Skeletal muscle satellite cell (primary cell): ENCODE data around the gene RGS12.

Source experiments
- H3K27me3 ChIP-seq: 2 replicates; pipeline ENCODE4 v1.7.0; 2013; ENCODE audit warnings: low read length; ENCODE audit not compliant: control insufficient read depth, insufficient read depth
- H3K36me3 ChIP-seq: 2 replicates; pipeline ENCODE4 v1.7.0; 2013; ENCODE audit warnings: mild to moderate bottlenecking, control low read depth, low read length; ENCODE audit not compliant: insufficient read depth
- H3K4me1 ChIP-seq: 2 replicates; pipeline ENCODE4 v1.7.0; 2013; ENCODE audit warnings: low read length; ENCODE audit not compliant: control insufficient read depth, insufficient read depth
- H3K4me2 ChIP-seq: 2 replicates; pipeline ENCODE4 v1.7.0; 2013; ENCODE audit warnings: mild to moderate bottlenecking, low read length
- H3K4me3 ChIP-seq: 2 replicates; pipeline ENCODE4 v1.7.0; 2013; ENCODE audit warnings: low read length
- H3K9ac ChIP-seq: 2 replicates; pipeline ENCODE4 v1.7.0; 2013; ENCODE audit warnings: mild to moderate bottlenecking, low read depth, low read length, moderate library complexity
- H3K9me3 ChIP-seq: replicated peaks from 2 replicates; pipeline ENCODE4 v1.7.0; 2013; ENCODE audit warnings: mild to moderate bottlenecking, control low read depth, low read length

Gene RGS12

GRCh38 chr4:3302786-3303564 is 10.2 kb downstream of the RGS12 start:
- no peaks in the 10 kb centered on the region for H3K36me3 ChIP-seq
- H3K27me3 ChIP-seq: no peaks in the 10 kb centered on the region
- H3K4me1 ChIP-seq: peaks cover 21% of the 10 kb centered on the region
- no peak overlapping the region for H3K4me3 ChIP-seq
- H3K9me3 ChIP-seq: no peaks in the 10 kb centered on the region
- H3K4me2 ChIP-seq: no peak overlapping the region
- H3K9ac ChIP-seq: no peak overlapping the region

GRCh38 chr4:3303565-3303824 is 10.7 kb downstream of the RGS12 start:
- H3K9ac ChIP-seq: no peak overlapping the region
- H3K27me3 ChIP-seq: no peaks in the 10 kb centered on the region
- H3K4me1 ChIP-seq: peaks cover 21% of the 10 kb centered on the region
- no peaks in the 10 kb centered on the region for H3K36me3 ChIP-seq
- H3K4me2 ChIP-seq: no peak overlapping the region
- no peaks in the 10 kb centered on the region for H3K9me3 ChIP-seq
- H3K4me3 ChIP-seq: no peak overlapping the region

- Histone ChIP-seq H3K9ac (no peak overlapping the region), H3K4me1 (peaks cover 21% of the 10 kb centered on the region), H3K4me2 (no peak overlapping the region), H3K4me3 (no peak overlapping the region), H3K27me3 (no peaks in the 10 kb centered on the region), H3K36me3 (no peaks in the 10 kb centered on the region), H3K9me3 (no peaks in the 10 kb centered on the region)
Measured at GRCh38 chr4:3303923-3304710, 11.3 kb downstream of the RGS12 start.

GRCh38 chr4:3304831-3305609 is 12.2 kb downstream of the RGS12 start:
- Histone ChIP-seq H3K4me3 (no peak overlapping the region), H3K4me2 (peak overlapping the region; percentile 50), H3K9ac (peak overlapping the region; percentile 49), H3K36me3 (no peaks in the 10 kb centered on the region), H3K9me3 (no peaks in the 10 kb centered on the region), H3K4me1 (peaks cover 21% of the 10 kb centered on the region), H3K27me3 (no peaks in the 10 kb centered on the region)

GRCh38 chr4:3305610-3306371 is 13.0 kb downstream of the RGS12 start:
- H3K4me1 ChIP-seq: peaks cover 21% of the 10 kb centered on the region
- no peaks in the 10 kb centered on the region for H3K36me3 ChIP-seq
- no peaks in the 10 kb centered on the region for H3K9me3 ChIP-seq
- H3K27me3 ChIP-seq: no peaks in the 10 kb centered on the region
- H3K4me2 ChIP-seq: peak overlapping the region; percentile 50
- peak overlapping the region; percentile 43 for H3K4me3 ChIP-seq
- H3K9ac ChIP-seq: peak overlapping the region; percentile 49

GRCh38 chr4:3306450-3306849 is 13.6 kb downstream of the RGS12 start:
- no peak overlapping the region for H3K4me3 ChIP-seq
- H3K27me3 ChIP-seq: no peaks in the 10 kb centered on the region
- peaks cover 21% of the 10 kb centered on the region for H3K4me1 ChIP-seq

GRCh38 chr4:3307060-3307459 is 14.2 kb downstream of the RGS12 start:
- Histone ChIP-seq H3K27me3 (no peaks in the 10 kb centered on the region), H3K36me3 (no peaks in the 10 kb centered on the region), H3K9me3 (no peaks in the 10 kb centered on the region), H3K4me3 (no peak overlapping the region), H3K4me2 (no peak overlapping the region), H3K4me1 (peaks cover 21% of the 10 kb centered on the region), H3K9ac (no peak overlapping the region)

More at GRCh38 chr4:3306450-3306849, 13.6 kb downstream of the RGS12 start:
- Histone ChIP-seq H3K4me2 (no peak overlapping the region), H3K36me3 (no peaks in the 10 kb centered on the region), H3K9me3 (no peaks in the 10 kb centered on the region), H3K9ac (no peak overlapping the region)

- Histone ChIP-seq H3K27me3 (no peaks in the 10 kb centered on the region), H3K9me3 (no peaks in the 10 kb centered on the region), H3K36me3 (no peaks in the 10 kb centered on the region), H3K9ac (no peak overlapping the region), H3K4me3 (no peak overlapping the region), H3K4me2 (no peak overlapping the region), H3K4me1 (peaks cover 21% of the 10 kb centered on the region)
Measured at GRCh38 chr4:3307486-3307885, 14.7 kb downstream of the RGS12 start.

GRCh38 chr4:3307891-3308575 is 15.2 kb downstream of the RGS12 start:
- Histone ChIP-seq H3K9ac (no peak overlapping the region), H3K27me3 (no peaks in the 10 kb centered on the region), H3K4me2 (no peak overlapping the region), H3K4me3 (no peak overlapping the region), H3K9me3 (no peaks in the 10 kb centered on the region), H3K36me3 (no peaks in the 10 kb centered on the region), H3K4me1 (peaks cover 21% of the 10 kb centered on the region)

GRCh38 chr4:3308691-3309090 is 15.9 kb downstream of the RGS12 start:
- no peaks in the 10 kb centered on the region for H3K27me3 ChIP-seq
- H3K9me3 ChIP-seq: no peaks in the 10 kb centered on the region
- H3K9ac ChIP-seq: no peak overlapping the region
- no peak overlapping the region for H3K4me2 ChIP-seq
- H3K36me3 ChIP-seq: no peaks in the 10 kb centered on the region
- H3K4me1 ChIP-seq: peaks cover 21% of the 10 kb centered on the region
- no peak overlapping the region for H3K4me3 ChIP-seq
